GM23338 (cell line): ENCODE measurements around the gene PIGP.

Experiments
- CTCF ChIP-seq, 2 experiments: fragments of 200-600 bp in 1 of 2; sonication (generic) in 1 of 2; conservative IDR thresholded peaks; 2 replicates each; pipeline versions ENCODE4 v1.5.1 to v1.6.1; 2016 to 2017; ENCODE audit warnings: antibody characterized with exemption in 2 of 2, low read depth in 2 of 2, mild to moderate bottlenecking in 2 of 2, moderate library complexity in 1 of 2
- EZH2 ChIP-seq: fragments of 200-600 bp; sonication (generic); IDR thresholded peaks from one replicate; pipeline ENCODE4 v1.8.0; 2017; ENCODE audit warnings: antibody characterized with exemption, mild to moderate bottlenecking, low read depth; ENCODE audit not compliant: unreplicated experiment
- EZH2phosphoT487 ChIP-seq: fragments of 200-600 bp; sonication (generic); IDR thresholded peaks from one replicate; pipeline ENCODE4 v1.8.1; 2018; ENCODE audit warnings: antibody characterized with exemption; ENCODE audit not compliant: unreplicated experiment
- JUNB ChIP-seq: IDR thresholded peaks from one replicate; pipeline ENCODE4 v1.6.1; 2016; ENCODE audit warnings: antibody characterized with exemption; ENCODE audit not compliant: unreplicated experiment
- POLR2AphosphoS5 ChIP-seq: IDR thresholded peaks from 2 replicates; pipeline ENCODE4 v1.6.1; 2016; ENCODE audit warnings: antibody characterized with exemption, low read depth
- REST ChIP-seq: IDR thresholded peaks from one replicate; pipeline ENCODE4 v1.6.1; 2018; ENCODE audit warnings: antibody characterized with exemption; ENCODE audit not compliant: unreplicated experiment
- ZNF114 ChIP-seq: fragments of 250-450 bp; sonication (Bioruptor Pico); IDR thresholded peaks from 2 replicates; pipeline ENCODE4 v1.5.0; 2020; ENCODE audit warnings: mild to moderate bottlenecking, moderate library complexity

- no peak for TF ChIP-seq CTCF (conservative IDR thresholded peaks at IDR 0.05; ENCODE audit: low read depth in 2 of 2)
- no peak for TF ChIP-seq EZH2
- no peak for TF ChIP-seq POLR2AphosphoS5
- TF ChIP-seq JUNB, result no peak
- no peak for TF ChIP-seq EZH2phosphoT487
- TF ChIP-seq REST, result no peak
- no peak for TF ChIP-seq ZNF114 (CRISPR knock-in tag)
These were observed 8.0 kb downstream of the PIGP start for GRCh38 chr21:37064841-37065240.
